K562 (cell line): ENCODE data around the gene GALNT7. TPM values are rescaled to one million over a fixed set of nuclear protein-coding genes. Genes with fewer than 3 reads are reported as not detected.

Experiments used
- RAD51 ChIP-seq: fragments of 450-650 bp; IDR thresholded peaks from 2 replicates; pipeline ENCODE4 v1.7.1; 2016; ENCODE audit warnings: low read depth, mild to moderate bottlenecking, borderline replicate concordance
- ZNF431 ChIP-seq: sonication (generic); formaldehyde crosslinking; IDR thresholded peaks from 2 replicates; pipeline ENCODE4 v1.8.0; 2022; ENCODE audit warnings: mild to moderate bottlenecking, missing genetic modification reagents
- polyA plus RNA-seq, 8 experiments: library from polyadenylated mRNA; depleted of rRNA in 4 of 8; stranded (reverse) in 5 of 8; unstranded in 3 of 8; fragments of >200 nt; fragmentation: Nextera tagmentation in 2 of 8; fragmentation: Illumina TruSeq in 1 of 8; extraction: Ambion mirVana in 2 of 8; extraction: Trizol in 1 of 8; gene quantifications; 2 replicates each; pipeline versions ENCODE4 v1.2.1 to v1.2.3, GENCODE V29; 2011 to 2014; ENCODE audit warnings: inconsistent platforms in 1 of 8, missing spikeins in 1 of 8
- total RNA-seq, 7 experiments: library from RNA; depleted of rRNA in 6 of 7; stranded (reverse); fragments of >200 nt in 6 of 7; fragmentation: Illumina TruSeq in 2 of 7; extraction: Trizol in 2 of 7; gene quantifications; 2 replicates each; pipeline versions ENCODE4 v1.2.1 to v1.2.3, GENCODE V29; 2011 to 2021; ENCODE audit warnings: low replicate concordance in 1 of 7
- TF ChIP-seq, protein P1 (sequence below), 2 experiments: fragments of 450-650 bp; formaldehyde crosslinking in 1 of 2; IDR thresholded peaks; 2 replicates each; pipeline versions ENCODE4 v1.4.0 to v1.6.1; 2014 to 2020; ENCODE audit warnings: mild to moderate bottlenecking in 2 of 2, borderline replicate concordance in 1 of 2, low read depth in 1 of 2
- TF ChIP-seq, protein P2 (sequence below): fragments of 450-650 bp; IDR thresholded peaks from 2 replicates; pipeline ENCODE4 v1.6.1; 2016; ENCODE audit warnings: low read depth
- TF ChIP-seq, protein P3 (sequence below): fragments of 450-650 bp; IDR thresholded peaks from 2 replicates; pipeline ENCODE4 v1.6.1; 2018; ENCODE audit not compliant: partially characterized antibody

GALNT7 gene
- total and polyA plus RNA-seq, 9 of the 15 experiments (the other 6 are each of a cell fraction or from before 2014, with no cell fraction given), result 16.7 to 38.7 (median 31.1) TPM

DNA sequence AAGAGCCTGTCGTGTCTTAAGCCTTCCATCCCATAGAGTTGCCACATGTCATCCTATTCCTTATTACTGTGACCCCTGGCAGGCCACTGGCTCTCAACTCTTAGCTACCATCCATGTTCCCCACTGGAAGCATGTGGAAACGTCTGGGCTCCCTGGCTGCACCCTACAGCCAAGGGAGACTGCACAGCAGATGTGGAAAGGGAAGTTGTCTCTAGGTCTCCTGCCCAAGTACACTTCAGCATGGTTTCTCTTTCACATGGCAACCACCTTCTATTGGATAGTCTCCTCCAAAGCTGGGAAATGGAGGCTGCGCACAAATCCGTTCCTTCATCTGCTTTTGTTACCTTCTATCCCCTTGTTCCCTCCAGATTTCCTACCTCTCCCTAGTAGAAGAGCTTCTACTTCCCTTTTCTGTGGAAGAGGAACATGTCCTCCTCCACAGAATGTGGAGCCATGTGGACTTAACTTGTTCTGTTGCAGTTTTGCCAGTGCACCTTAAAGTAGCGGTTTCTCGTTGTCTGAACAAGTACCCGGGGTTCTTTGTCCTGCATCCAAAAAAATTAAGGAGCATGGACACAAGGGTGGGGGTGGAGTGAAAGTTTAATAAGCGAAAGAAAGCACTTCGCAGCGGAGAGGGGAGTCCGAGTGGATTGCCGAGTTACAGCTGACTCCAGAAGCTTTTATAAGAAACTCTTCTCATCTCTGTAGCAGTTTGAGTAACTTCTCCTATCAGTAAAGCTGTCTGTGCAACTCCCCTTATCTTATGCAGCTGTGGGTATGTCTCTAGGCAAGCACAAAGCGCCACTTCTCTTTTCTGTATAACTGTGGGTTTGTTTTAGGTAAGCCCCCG, 113.0 kb downstream of the GALNT7 start (continued):
- TF ChIP-seq RAD51, result no peak
- TF ChIP-seq, protein P1, sequence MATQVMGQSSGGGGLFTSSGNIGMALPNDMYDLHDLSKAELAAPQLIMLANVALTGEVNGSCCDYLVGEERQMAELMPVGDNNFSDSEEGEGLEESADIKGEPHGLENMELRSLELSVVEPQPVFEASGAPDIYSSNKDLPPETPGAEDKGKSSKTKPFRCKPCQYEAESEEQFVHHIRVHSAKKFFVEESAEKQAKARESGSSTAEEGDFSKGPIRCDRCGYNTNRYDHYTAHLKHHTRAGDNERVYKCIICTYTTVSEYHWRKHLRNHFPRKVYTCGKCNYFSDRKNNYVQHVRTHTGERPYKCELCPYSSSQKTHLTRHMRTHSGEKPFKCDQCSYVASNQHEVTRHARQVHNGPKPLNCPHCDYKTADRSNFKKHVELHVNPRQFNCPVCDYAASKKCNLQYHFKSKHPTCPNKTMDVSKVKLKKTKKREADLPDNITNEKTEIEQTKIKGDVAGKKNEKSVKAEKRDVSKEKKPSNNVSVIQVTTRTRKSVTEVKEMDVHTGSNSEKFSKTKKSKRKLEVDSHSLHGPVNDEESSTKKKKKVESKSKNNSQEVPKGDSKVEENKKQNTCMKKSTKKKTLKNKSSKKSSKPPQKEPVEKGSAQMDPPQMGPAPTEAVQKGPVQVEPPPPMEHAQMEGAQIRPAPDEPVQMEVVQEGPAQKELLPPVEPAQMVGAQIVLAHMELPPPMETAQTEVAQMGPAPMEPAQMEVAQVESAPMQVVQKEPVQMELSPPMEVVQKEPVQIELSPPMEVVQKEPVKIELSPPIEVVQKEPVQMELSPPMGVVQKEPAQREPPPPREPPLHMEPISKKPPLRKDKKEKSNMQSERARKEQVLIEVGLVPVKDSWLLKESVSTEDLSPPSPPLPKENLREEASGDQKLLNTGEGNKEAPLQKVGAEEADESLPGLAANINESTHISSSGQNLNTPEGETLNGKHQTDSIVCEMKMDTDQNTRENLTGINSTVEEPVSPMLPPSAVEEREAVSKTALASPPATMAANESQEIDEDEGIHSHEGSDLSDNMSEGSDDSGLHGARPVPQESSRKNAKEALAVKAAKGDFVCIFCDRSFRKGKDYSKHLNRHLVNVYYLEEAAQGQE (IDR thresholded peaks at IDR 0.05; ENCODE audit: borderline replicate concordance), result no peak; the same call in 1 of the 2 replicates
- TF ChIP-seq, protein P1 (CRISPR knock-in tag; IDR thresholded peaks at IDR 0.05; ENCODE audit: low read depth), result no peak
- no peak for TF ChIP-seq ZNF431 (CRISPR knock-in tag)
- TF ChIP-seq, protein P2, sequence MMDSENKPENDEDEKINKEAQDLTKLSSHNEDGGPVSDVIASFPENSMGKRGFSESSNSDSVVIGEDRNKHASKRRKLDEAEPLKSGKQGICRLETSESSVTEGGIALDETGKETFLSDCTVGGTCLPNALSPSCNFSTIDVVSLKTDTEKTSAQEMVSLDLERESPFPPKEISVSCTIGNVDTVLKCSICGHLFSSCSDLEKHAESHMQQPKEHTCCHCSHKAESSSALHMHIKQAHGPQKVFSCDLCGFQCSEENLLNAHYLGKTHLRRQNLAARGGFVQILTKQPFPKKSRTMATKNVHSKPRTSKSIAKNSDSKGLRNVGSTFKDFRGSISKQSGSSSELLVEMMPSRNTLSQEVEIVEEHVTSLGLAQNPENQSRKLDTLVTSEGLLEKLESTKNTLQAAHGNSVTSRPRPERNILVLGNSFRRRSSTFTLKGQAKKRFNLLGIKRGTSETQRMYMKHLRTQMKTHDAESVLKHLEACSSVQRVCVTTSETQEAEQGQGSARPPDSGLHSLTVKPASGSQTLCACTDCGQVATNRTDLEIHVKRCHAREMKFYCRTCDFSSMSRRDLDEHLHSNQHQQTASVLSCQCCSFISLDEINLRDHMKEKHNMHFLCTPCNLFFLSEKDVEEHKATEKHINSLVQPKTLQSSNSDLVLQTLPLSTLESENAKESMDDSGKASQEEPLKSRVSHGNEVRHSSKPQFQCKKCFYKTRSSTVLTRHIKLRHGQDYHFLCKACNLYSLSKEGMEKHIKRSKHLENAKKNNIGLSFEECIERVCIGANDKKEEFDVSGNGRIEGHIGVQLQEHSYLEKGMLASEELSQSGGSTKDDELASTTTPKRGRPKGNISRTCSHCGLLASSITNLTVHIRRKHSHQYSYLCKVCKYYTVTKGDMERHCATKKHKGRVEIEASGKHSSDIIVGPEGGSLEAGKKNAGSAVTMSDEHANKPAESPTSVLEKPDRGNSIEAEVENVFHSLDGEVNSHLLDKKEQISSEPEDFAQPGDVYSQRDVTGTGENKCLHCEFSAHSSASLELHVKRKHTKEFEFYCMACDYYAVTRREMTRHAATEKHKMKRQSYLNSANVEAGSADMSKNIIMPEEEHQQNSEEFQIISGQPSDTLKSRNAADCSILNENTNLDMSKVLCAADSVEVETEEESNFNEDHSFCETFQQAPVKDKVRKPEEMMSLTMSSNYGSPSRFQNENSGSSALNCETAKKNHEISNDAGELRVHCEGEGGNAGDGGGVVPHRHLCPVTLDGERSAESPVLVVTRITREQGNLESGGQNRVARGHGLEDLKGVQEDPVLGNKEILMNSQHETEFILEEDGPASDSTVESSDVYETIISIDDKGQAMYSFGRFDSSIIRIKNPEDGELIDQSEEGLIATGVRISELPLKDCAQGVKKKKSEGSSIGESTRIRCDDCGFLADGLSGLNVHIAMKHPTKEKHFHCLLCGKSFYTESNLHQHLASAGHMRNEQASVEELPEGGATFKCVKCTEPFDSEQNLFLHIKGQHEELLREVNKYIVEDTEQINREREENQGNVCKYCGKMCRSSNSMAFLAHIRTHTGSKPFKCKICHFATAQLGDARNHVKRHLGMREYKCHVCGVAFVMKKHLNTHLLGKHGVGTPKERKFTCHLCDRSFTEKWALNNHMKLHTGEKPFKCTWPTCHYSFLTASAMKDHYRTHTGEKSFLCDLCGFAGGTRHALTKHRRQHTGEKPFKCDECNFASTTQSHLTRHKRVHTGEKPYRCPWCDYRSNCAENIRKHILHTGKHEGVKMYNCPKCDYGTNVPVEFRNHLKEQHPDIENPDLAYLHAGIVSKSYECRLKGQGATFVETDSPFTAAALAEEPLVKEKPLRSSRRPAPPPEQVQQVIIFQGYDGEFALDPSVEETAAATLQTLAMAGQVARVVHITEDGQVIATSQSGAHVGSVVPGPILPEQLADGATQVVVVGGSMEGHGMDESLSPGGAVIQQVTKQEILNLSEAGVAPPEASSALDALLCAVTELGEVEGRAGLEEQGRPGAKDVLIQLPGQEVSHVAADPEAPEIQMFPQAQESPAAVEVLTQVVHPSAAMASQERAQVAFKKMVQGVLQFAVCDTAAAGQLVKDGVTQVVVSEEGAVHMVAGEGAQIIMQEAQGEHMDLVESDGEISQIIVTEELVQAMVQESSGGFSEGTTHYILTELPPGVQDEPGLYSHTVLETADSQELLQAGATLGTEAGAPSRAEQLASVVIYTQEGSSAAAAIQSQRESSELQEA, result no peak
- TF ChIP-seq, protein P3, sequence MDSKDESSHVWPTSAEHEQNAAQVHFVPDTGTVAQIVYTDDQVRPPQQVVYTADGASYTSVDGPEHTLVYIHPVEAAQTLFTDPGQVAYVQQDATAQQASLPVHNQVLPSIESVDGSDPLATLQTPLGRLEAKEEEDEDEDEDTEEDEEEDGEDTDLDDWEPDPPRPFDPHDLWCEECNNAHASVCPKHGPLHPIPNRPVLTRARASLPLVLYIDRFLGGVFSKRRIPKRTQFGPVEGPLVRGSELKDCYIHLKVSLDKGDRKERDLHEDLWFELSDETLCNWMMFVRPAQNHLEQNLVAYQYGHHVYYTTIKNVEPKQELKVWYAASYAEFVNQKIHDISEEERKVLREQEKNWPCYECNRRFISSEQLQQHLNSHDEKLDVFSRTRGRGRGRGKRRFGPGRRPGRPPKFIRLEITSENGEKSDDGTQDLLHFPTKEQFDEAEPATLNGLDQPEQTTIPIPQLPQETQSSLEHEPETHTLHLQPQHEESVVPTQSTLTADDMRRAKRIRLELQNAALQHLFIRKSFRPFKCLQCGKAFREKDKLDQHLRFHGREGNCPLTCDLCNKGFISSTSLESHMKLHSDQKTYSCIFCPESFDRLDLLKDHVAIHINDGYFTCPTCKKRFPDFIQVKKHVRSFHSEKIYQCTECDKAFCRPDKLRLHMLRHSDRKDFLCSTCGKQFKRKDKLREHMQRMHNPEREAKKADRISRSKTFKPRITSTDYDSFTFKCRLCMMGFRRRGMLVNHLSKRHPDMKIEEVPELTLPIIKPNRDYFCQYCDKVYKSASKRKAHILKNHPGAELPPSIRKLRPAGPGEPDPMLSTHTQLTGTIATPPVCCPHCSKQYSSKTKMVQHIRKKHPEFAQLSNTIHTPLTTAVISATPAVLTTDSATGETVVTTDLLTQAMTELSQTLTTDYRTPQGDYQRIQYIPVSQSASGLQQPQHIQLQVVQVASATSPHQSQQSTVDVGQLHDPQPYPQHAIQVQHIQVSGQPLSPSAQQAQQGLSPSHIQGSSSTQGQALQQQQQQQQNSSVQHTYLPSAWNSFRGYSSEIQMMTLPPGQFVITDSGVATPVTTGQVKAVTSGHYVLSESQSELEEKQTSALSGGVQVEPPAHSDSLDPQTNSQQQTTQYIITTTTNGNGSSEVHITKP, result peak; percentile 47
